GM19395 (cell line): ENCODE results near the gene CPD.

Experiments used
- ATAC-seq: cut with Tn5 transposase; IDR thresholded peaks from one replicate; pipeline ENCODE4 v1.9.1; 2021; ENCODE audit warnings: mild to moderate bottlenecking, moderate library complexity; ENCODE audit not compliant: unreplicated experiment

Gene CPD

DNA sequence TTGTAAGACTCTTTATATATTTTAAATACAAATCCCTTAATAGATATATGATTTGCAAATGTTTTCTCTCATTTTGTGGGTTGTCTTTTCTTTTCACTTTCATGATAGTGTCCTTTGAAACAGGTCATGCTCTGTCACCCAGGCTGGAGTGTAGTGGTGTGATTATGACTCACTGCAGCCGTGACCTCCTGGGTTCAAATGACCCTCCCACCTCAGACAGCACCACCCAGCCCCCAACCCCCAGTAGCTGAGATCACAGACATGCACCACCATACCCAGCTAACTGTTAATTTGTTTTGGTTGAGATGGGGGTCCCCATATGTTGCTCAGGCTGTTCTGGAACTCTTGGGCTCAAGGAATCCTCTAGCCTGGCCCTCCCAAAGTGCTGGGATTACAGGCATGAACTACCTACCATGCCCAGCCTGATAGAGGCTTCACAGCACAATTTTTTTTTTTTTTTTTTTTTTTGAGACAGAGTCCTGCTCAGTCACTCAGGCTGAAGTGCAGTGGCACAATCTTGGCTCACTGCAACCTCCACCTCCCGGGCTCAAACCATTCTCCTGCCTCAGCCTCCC is 26.4 kb upstream of the CPD start:
- no peak for ATAC-seq

DNA sequence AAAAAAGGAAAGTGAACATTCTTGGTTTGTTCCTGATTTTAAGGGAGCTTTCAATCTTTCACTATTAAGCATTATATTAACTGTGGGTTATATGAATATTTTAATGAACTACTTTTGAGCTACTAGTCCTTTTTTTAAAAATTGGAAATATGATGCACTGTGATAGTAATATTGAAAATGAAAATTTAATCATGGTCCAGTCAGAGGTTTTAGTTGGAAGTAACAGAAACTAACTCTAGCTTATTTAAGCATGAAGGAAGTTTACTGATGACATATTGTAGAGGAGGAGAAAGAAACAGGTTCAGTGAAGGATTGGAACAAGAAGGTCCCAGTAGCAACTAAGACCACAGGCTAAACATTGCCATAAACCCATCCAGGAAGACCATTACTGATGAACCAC is 24.0 kb upstream of the CPD start:
- no peak for ATAC-seq

DNA sequence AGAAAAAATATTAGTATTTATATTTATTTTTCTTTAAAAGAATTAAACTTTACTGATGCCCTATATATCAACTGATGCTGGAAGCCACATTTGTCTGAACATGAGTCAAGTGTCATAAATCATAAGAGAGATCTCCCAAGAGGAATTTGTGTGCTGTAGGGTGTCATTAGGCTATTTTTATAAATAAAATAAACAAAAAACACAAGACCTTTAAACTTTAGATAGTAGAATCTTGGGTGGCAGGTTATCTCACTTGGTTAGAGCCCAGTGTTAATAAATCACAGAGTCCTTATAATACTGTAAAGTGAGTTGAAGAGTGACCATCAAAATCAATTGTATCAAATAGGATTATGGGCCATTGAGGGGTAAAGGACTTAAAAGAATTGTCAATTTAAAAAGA is 21.3 kb upstream of the CPD start:
- ATAC-seq: no peak

DNA sequence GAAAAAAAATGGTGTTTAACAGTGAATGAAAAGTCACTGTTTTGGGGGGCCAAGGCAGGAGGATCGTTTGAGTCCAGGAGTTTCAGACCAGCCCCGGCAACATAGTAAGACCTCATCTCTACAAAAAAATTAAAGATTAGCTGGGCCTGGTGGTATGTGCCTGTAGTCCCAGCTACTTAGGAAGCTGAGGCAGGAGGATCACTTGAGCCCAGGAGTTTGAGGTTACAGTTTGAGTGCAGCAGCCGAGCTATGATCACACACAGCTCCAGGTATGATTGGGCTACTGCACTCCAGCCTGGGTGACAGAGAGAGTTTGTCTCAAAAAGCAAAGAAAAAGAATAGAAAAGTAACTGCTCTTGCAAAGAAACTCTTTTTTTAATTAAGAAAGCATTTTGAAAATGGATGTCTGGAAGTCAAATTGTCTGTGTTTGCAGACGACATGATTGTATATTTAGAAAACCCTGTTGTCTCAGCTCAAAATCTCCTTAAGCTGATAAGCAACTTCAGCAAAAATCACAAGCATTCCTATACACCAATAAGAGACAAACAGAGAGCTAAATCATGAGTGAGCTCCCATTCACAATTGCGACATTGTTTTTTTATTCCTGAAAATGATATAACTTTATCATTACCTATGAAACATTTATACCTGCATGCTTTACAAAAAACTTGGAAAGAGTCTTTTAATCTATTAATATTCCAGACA is 20.5 kb upstream of the CPD start:
- no peak for ATAC-seq

DNA sequence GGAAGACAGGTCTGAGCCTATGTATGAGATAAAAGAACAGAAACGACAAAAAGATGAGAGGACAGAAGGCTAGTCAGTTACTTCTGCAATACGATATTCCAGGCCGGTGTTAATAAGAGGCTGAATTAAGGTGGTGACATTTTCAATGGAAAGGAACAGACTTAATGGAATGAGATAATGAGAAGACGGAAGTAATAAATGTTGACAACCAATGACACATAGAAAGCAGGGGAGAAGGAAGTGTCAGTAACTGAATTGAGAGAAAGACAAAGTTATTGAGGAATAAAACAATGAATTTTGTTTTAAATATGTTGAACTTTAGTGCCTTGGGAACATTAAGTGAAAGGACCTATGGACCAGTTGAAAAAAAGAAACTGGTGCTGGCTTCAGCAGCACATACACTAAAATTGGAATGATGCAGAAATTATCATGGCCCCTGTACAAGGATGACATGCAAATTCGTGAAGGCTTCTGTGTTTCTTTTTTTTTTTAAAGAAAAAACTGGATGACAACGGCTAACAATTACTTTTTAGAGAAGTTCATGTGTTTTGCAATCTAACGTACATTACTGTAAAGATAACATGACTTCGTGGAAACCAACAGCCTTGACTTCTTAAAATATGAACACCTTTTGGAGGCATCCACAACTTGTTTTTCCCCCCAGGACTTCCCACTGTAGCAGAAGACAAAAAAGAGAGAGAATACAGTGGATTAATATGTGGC is 18.5 kb upstream of the CPD start:
- no peak for ATAC-seq

DNA sequence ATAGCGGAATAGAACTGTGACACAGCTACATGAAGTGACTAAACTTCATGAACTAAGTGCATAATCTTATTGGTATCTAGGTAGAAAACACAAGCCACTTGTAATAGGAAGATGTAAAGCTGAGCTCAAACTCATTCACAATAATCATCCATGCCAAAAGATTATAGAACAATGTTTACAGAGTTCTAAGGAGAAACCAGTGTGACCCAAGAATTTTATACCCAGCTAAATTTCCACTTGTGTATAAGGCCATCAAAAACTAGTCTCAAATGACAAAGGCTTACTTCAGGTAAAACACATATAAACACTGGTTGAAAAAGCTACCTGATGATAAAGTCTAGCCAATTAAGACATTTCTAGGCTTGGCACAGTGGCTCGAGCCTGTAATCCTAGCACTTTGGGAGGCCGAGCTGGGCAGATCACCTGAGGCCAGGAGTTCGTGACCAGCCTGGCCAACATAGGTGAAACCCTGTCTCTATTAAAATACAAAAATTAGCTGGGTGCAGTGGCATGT is 16.9 kb upstream of the CPD start:
- ATAC-seq: no peak

DNA sequence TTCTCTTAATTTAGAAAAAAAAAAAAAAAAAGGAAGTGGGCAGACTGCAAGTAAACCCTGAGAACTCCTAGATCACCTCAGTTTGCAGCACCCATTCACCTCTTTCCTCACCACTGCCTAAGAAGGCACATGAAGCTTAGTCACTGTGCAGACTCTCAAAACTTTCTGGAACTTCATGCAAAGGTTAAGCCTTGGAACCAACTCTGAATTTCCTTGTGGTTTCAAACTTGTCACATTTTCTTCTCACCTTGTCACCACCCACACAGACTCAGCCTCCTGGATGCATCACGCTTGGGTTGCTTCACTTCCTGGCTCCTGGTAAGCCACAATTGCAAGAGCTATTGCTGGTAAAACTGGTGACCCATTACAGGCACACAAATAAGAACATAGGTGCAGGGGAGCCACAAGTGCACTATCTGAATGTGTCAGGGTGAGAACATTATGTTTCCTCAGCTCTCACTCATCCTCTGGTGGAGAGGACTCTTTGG is 15.0 kb upstream of the CPD start:
- peak; percentile 82 for ATAC-seq

DNA sequence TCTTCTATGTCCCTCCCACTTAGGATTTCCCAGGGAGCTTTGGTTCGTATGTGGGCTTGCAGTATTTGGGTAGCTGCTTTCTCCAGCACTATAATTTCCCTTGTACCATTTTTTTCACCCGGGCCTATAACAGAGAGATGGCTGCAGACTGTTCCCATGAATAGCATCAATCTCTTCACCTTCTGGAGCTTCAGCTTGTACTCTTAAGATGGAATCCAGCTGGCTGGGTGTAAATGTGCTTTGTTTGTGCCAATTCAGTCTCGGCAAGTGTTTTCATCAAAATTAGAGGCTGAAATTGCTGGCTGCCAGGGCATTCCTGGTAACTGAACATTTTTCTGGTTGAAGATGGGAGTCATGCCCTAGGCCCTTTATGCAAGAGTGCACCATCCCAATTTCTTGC is 12.2 kb upstream of the CPD start:
- no peak for ATAC-seq

DNA sequence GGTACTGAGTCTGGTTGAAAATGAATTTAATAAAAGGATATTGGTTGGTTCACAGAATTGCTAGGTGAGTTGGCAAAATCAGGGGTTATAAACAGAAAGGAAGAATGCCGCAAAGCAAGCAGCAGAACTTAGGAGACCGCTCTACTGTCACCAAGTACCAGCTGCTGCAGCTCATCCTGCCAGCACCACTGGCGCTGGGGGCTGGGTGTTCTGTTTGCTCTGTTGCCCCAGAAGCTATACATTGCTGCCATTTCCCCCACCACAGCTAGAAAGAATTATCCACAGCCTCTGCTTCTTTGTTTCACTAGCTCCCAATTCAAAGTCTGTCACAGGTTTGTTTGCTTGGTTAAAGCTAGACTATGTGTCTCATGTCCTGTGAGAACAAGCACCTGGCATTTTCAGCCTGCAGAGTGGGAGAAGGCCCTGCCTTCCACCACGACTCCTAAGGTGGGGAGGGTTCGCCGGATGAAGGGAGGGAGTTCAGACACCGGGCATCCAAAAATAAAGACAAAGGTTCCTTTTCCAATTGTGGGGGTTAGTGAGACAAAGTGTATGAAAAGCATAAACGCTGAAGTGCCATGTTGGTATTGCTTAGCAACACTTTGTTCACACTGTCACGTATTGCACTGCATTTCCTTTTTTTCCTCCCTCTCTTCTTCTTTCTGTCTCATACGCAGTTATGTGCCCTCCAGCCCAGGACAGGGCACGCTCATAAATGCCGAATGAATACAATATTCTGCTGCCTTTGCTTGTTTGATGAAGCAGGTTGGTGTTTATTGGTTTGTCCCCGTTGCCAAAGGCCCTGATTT is 9.6 kb upstream of the CPD start:
- ATAC-seq: no peak

DNA sequence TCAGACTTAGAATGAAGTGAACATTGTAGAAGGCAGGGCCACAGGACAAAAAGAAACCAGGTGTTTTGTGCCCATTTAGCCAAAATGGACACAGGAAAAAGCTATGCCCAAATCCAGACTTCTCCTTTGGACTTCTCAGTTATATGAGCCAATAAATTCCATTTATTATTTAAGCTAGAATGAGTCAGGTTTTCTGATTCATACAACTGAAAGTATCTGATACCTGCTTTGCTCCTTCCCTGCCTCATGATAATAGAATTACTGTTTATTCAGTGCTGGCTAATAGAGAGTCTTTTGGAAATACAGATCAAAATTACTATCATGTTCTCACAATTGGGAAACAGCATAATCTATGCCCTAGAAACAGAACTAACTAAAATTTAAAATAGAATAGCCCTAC is 8.7 kb upstream of the CPD start:
- ATAC-seq: no peak

DNA sequence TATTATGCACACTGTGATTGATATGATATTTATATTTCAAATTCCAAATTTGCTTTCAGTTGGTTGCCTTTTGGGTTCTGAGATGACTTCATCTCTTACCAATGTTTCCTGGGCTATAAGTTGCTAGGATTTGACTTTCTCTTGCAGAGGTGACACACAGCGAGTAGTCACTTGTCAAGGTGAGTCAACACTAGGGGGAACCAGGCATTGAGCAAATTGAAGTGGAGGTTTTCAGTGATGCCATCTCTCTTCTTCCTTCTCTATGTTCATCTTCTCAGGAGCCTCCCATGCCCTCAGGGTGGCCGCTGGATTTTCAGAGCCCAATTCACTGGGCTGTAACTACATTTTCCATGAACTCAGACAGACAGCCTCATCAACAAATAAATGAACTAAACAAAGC is 6.0 kb upstream of the CPD start:
- ATAC-seq: no peak

DNA sequence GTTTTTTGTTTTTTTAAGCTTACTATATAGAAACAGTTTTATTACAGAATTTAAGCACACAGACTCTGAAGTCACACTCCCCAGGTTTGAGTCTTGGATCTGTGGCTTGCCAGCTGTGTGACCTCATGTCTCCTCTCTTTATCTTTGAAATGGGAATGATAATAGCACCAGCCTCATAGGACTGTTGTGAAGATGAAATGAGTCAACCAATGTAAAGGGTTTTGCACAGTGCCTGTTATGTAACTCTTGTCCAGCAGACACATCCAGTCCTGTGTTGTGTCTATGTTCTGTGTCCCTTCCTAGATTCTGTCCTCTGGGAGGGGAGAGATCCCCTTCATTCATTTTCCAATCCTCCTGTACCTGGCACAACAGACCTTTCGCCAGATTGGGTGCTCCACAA is 3.1 kb upstream of the CPD start:
- ATAC-seq: no peak

DNA sequence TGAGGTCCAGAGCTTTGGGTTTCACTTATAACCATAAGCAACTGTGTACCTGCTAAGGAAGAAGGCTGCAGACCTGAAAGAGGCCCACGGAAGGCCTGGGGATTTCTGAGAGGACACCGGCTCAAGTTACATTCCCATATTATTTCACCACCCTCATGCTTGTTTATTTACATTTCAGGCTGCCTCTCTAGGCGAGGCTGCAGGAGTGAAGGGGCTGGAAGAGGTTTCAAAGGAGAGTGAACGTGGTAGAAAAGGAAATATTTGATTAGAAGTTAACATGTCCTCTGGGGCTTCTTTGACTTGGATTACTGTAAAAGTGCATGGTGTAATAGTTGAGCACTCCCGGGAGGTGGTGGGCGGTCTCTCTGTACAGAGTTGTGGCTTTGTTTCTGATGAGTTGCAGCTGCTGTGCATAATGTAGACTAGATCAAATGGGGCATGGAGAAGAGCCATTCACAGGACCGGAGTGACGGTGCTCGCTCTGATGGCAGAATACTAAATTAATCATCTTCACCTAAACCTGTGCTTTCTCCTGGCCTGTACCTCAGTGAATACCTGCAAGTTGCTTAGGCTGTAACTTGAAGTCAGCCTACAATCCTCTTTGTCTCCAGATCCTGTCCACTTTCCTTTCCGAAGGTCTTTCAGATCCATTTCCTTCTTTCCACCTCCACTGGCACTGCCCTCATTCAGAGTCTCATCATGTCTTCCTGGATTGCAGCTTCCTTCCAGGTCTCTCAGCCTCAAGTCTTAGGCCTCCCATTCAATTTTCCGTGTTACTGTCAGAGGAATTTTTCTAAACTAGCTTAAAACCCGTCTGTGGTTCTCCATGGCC is 1.9 kb upstream of the CPD start:
- no peak for ATAC-seq

DNA sequence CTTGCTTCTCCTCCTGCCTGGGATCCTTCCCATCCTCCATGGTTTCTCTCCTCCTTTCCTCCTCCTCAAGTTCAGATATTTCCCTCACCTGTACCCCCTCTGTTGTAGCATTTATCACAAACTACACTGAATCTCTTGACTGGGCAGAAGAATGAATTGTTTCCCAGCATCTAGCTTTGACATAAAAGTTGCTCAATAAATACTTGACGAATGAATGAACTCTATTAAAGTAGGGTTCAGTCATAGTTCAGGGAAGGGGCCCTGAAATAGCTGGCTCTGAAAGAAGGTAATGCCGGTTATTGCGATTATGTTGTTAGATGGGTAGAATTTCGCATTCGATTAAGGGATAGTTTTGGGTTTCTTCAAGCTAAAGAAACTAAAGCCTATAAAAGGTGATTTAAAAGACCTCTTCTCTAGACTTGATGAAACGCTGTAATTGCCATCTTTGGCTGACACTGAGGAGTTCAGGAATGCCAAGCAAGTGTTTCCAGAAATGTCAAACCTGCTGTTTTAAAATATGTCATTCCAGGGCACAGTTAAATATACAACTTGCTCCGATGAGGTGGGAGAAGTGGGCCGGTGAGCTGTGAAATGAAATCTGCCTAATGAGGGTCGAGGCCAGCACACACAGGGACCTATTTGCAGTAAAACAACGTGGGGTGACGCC is 1.0 kb upstream of the CPD start:
- no peak for ATAC-seq

DNA sequence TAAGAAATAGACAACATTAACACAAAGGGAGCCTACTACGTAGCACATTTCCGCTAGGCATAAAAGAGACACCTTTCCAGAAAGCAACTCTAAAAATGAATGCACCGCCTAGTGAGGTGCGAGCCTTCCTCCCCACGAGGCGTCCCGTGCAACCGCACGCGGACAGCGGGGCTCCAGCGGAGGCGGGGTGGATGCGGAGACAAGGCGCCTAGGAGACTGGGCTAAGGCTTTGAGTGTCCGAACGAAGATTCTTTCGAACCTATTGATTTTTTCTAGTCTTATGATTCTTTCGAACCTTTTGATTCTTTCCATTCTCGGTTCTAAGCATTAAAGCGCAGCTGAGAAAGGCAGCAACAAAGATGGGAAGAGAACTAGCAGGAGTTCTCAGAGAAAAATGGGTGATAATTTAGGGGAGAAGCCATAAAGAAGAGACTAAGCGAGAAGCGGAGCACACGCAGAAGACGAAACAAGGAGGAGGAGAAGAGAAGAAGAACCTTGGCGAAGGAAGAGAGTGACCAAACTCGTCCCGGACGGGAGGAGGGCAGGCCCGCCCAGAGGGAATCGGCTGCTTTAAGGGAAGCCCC is 394 bp upstream of the CPD start:
- peak; percentile 26 for ATAC-seq

DNA sequence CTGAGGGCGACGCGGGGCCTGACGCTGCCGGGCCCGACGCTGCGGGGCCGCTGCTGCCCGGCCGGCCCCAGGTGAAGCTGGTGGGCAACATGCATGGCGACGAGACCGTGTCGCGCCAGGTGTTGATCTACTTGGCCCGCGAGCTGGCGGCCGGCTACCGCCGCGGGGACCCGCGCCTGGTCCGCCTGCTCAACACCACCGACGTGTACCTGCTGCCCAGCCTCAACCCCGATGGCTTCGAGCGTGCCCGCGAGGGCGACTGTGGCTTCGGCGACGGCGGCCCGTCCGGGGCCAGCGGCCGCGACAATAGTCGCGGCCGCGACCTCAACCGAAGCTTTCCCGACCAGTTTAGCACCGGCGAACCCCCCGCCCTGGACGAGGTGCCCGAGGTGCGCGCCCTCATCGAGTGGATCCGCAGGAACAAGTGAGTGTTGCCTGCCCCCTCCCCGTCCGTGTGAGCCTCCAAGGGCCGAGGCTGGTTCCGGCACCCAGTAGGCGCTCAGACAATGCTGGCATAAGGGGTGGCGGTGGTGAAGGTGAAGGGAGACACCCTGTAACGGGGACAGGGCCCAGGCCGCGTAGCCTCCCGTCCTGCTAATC is 676 bp downstream of the CPD start:
- peak; percentile 21 for ATAC-seq

DNA sequence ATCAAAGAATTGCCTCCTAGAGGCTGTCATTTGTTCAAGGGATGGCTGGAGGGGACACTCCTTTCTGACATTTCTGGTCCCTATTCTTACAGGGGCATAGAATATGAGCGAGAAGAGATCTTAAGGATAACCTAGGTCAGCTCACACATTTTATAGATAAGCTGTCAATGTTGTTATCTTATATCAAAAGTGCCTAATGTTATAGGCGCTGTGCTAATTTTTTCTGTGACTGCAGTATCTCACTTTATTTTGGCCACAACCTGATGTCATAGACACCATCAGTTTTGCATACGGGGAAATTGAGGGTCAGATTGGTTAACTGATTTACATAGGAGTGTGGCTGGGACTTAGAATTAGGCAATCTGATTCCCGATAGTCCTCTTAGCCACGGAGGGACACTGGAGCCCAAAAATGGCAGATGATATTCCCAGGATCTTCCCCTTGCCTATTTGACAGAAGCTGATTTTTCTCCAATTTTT is 1.2 kb downstream of the CPD start:
- ATAC-seq: peak; percentile 9

DNA sequence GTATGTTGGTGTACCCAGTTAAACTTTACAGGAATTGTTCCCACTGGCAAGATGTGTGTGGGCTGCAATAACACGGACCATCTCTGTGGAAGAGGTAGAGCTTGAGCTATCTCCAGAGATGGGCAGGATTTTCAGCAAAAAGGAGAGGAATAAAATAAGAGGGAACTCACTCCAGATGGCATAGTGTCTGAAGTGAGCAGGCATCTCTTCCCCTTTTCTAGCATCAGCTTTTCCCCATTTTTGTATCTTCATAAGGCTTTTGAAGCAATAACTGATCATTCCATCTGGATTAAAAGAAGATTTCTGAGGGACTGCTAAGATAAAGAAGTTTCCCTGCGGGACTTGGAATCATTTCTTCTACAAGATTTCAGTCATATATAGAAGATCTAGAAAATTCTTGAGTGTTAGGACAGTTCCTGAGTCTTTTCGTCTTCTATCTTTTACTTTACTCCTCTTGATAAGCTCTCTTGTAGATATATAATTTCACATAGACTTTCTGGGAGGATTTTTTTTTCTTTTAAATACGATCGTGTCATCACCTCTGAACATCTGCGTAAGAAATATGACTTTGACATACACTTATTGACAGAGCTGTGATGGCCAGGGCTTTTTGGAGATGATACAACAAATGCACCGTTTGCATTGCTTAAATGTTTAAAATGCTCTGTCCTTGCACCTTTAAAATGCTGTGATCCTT is 2.1 kb downstream of the CPD start:
- ATAC-seq: no peak
